HepG2 (cell line): ENCODE measurements around the gene PFKFB4. TPM values are rescaled to one million over a fixed set of nuclear protein-coding genes. Genes with fewer than 3 reads are reported as not detected.

ENCODE experiments used
- ATAC-seq: fragments of 200-7000 bp; cut with Tn5 transposase; 3 replicates; pipeline ENCODE4 v1.9.1; 2020; ENCODE audit warnings: mild to moderate bottlenecking, moderate library complexity
- BruUV-seq: library from RNA; stranded (reverse); fragments of 400-500 nt; replicated peaks from 2 replicates; lab custom pipeline; 2021; lab: Mats Ljungman, UMichigan
- CTCF ChIA-PET: fragments of 300-600 bp; formaldehyde crosslinking; extraction: SDS; loops from one replicate; lab custom pipeline; 2021; ENCODE audit warnings: low total read pairs, inconsistent platforms, low intra/inter-chr PET ratio; lab: Yijun Ruan, JAX
- POLR2A ChIA-PET: fragments of 350-600 bp; sonication (Branson Sonifier 250); formaldehyde crosslinking; loops from one replicate; lab custom pipeline; 2020; ENCODE audit warnings: antibody characterized with exemption, inconsistent platforms; lab: Yijun Ruan, JAX
- DNase-seq: peaks from one replicate; pipeline ENCODE4 v3.0.0-alpha.2; 2015; ENCODE audit warnings: low spot score
- FAIRE-seq: peaks from 3 replicates; lab custom pipeline; 2011; peaks lifted over from hg19 to GRCh38; lab: Jason Lieb, UNC
- H2AFZ ChIP-seq: one replicate; pipeline ENCODE4 v1.6.1; 2011; ENCODE audit warnings: low read length, inconsistent platforms
- H3K27ac ChIP-seq: fragments of 300-600 bp; 3 replicates; pipeline ENCODE4 v1.8.0; 2011; ENCODE audit warnings: mixed run types, mild to moderate bottlenecking, mixed read lengths, low read length, inconsistent platforms; ENCODE audit not compliant: insufficient read depth; ENCODE audit errors: extremely low read length
- H3K27me3 ChIP-seq, 2 experiments: fragments of 200-600 bp in 1 of 2; 2 replicates in 1 of 2; 3 replicates in 1 of 2; pipeline versions ENCODE4 v1.6.0 to v1.8.0; 2011; ENCODE audit warnings: low read length in 2 of 2, mild to moderate bottlenecking in 2 of 2, moderate library complexity in 2 of 2, inconsistent platforms in 1 of 2; ENCODE audit not compliant: insufficient read depth in 2 of 2, control insufficient read depth in 1 of 2
- H3K36me3 ChIP-seq, 2 experiments: fragments of 200-600 bp in 1 of 2; replicated peaks in 1 of 2; 2 replicates in 1 of 2; 3 replicates in 1 of 2; pipeline versions ENCODE4 v1.5.1 to v1.8.0; 2011; ENCODE audit warnings: low read length in 2 of 2, inconsistent platforms in 1 of 2; ENCODE audit not compliant: insufficient read depth in 2 of 2, control insufficient read depth in 1 of 2
- H3K4me1 ChIP-seq: 2 replicates; pipeline ENCODE4 v1.5.1; 2012; ENCODE audit warnings: low read length, inconsistent platforms; ENCODE audit not compliant: insufficient read depth
- H3K4me2 ChIP-seq: 2 replicates; pipeline ENCODE4 v1.6.0; 2011; ENCODE audit warnings: low read depth, low read length, inconsistent platforms
- H3K4me3 ChIP-seq, 3 experiments: fragments of 200-600 bp in 1 of 3; sonication (generic), shearing (Covaris generic) in 1 of 3; replicated peaks in 1 of 3; 2 replicates each; pipeline ENCODE4 v1.5.1; 2011 to 2016; ENCODE audit warnings: low read length in 3 of 3, inconsistent platforms in 2 of 3, low read depth in 2 of 3, mild to moderate bottlenecking in 2 of 3, control low read depth in 1 of 3, mixed read lengths in 1 of 3; ENCODE audit not compliant: insufficient read depth in 1 of 3
- H3K79me2 ChIP-seq: one replicate; pipeline ENCODE4 v1.6.1; 2011; ENCODE audit warnings: low read length, inconsistent platforms; ENCODE audit not compliant: insufficient read depth
- H3K9ac ChIP-seq: 2 replicates; pipeline ENCODE4 v1.6.0; 2011; ENCODE audit warnings: mild to moderate bottlenecking, low read depth, low read length, inconsistent platforms; ENCODE audit not compliant: insufficient read depth
- H3K9me3 ChIP-seq: 2 replicates; pipeline ENCODE4 v1.5.1; 2012; ENCODE audit warnings: mild to moderate bottlenecking, low read length
- H4K20me1 ChIP-seq: 2 replicates; pipeline ENCODE4 v1.6.0; 2011; ENCODE audit warnings: inconsistent platforms, mild to moderate bottlenecking, low read length, moderate library complexity; ENCODE audit not compliant: insufficient read depth
- E2F2 ChIP-seq: sonication (generic); formaldehyde crosslinking; IDR thresholded peaks from 2 replicates; pipeline ENCODE4 v1.4.0; 2020; ENCODE audit warnings: missing genetic modification reagents, borderline replicate concordance
- HMGXB4 ChIP-seq, 2 experiments: sonication (generic) in 1 of 2; formaldehyde crosslinking in 1 of 2; IDR thresholded peaks; 2 replicates each; pipeline versions ENCODE4 v1.4.0 to v1.6.1; 2018 to 2020; ENCODE audit warnings: missing genetic modification reagents in 2 of 2, borderline replicate concordance in 1 of 2, low read depth in 1 of 2, mild to moderate bottlenecking in 1 of 2, missing biosample characterization in 1 of 2
- HNF4A ChIP-seq: sonication (generic); formaldehyde crosslinking; IDR thresholded peaks from 2 replicates; pipeline ENCODE4 v1.4.0; 2020; ENCODE audit warnings: missing genetic modification reagents
- JUNB ChIP-seq: sonication (generic); formaldehyde crosslinking; IDR thresholded peaks from 2 replicates; pipeline ENCODE4 v1.8.0; 2022; ENCODE audit warnings: missing genetic modification reagents, mild to moderate bottlenecking, borderline replicate concordance
- MAX ChIP-seq: IDR thresholded peaks from 2 replicates; pipeline ENCODE4 v1.6.1; 2012; ENCODE audit warnings: inconsistent platforms
- NR2F6 ChIP-seq, 2 experiments: IDR thresholded peaks; 2 replicates each; pipeline ENCODE4 v1.6.1; 2016; ENCODE audit warnings: antibody characterized with exemption in 1 of 2, mild to moderate bottlenecking in 1 of 2
- ZGPAT ChIP-seq: IDR thresholded peaks from 2 replicates; pipeline ENCODE4 v1.6.1; 2016; ENCODE audit warnings: mild to moderate bottlenecking
- ZNF121 ChIP-seq: sonication (generic); formaldehyde crosslinking; IDR thresholded peaks from 2 replicates; pipeline ENCODE4 v1.5.0; 2020; ENCODE audit warnings: mild to moderate bottlenecking, missing genetic modification reagents
- ZNF362 ChIP-seq: sonication (generic); formaldehyde crosslinking; IDR thresholded peaks from 2 replicates; pipeline ENCODE4 v1.4.0; 2020; ENCODE audit warnings: missing genetic modification reagents, mild to moderate bottlenecking, borderline replicate concordance
- ZNF460 ChIP-seq: sonication (generic); formaldehyde crosslinking; IDR thresholded peaks from 2 replicates; pipeline ENCODE4 v1.5.1; 2020; ENCODE audit warnings: missing genetic modification reagents, mild to moderate bottlenecking, borderline replicate concordance
- ZNF557 ChIP-seq: sonication (generic); formaldehyde crosslinking; IDR thresholded peaks from 2 replicates; pipeline ENCODE4 v1.4.0; 2020; ENCODE audit warnings: missing genetic modification reagents
- ZNF770 ChIP-seq: sonication (generic); formaldehyde crosslinking; IDR thresholded peaks from 2 replicates; pipeline ENCODE4 v1.5.0; 2020; ENCODE audit warnings: mild to moderate bottlenecking, missing genetic modification reagents
- ZNF878 ChIP-seq: sonication (generic); formaldehyde crosslinking; IDR thresholded peaks from 2 replicates; pipeline ENCODE4 v1.8.1; 2023; ENCODE audit warnings: mild to moderate bottlenecking, missing genetic modification reagents, moderate library complexity
- WGBS: methylation state at CpG from one replicate; pipeline ENCODE4 v1.1.6; 2017; ENCODE audit warnings: low lambda C conversion rate; 5-methylcytosine and 5-hydroxymethylcytosine counted together
- in situ Hi-C: cut with HindIII; loops from 2 replicates; pipeline ENCODE4 v1.10.0; 2017; ENCODE audit warnings: low pct_unique_long_range_greater_than_20kb; ENCODE audit not compliant: extremely low pct_ligation_motif_present
- intact Hi-C: fragments of 100-400 bp; cut with micrococcal nuclease; formaldehyde crosslinking; loops from one replicate; pipeline ENCODE4 v1.10.0; 2022; ENCODE audit not compliant: unreplicated experiment
- polyA plus RNA-seq, 8 experiments: library from polyadenylated mRNA; depleted of rRNA in 3 of 8; stranded (reverse) in 7 of 8; unstranded in 1 of 8; fragments of >200 nt; fragmentation: Illumina TruSeq in 4 of 8; extraction: Trizol in 4 of 8; gene quantifications; 2 replicates each; pipeline versions ENCODE4 v1.2.1 to v1.2.3, GENCODE V29; 2011 to 2016; ENCODE audit warnings: low read depth in 4 of 8, missing spikeins in 1 of 8, mixed read lengths in 1 of 8; ENCODE audit not compliant: insufficient read depth in 1 of 8
- total RNA-seq, 5 experiments: library from RNA; depleted of rRNA; stranded (reverse); fragments of >200 nt; fragmentation: Illumina TruSeq; extraction: Trizol; gene quantifications; 2 replicates each; pipeline ENCODE4 v1.2.3, GENCODE V29; 2016; ENCODE audit warnings: low read depth in 1 of 5

The PFKFB4 gene
- total and polyA plus RNA-seq, 2 of the 13 experiments (the other 11 are each of a cell fraction or from before 2014, with no cell fraction given) = 7.1 to 103 TPM

- BruUV-seq = no TSS peak
- peaks cover 87% of the 10 kb centered on the region for H3K4me1 ChIP-seq
- CTCF ChIA-PET = no interaction called here
- H3K4me3 ChIP-seq = peak overlapping the region; percentile 76 to 98 (median 92)
- peak overlapping the region; percentile 27 for H3K27ac ChIP-seq
- intact Hi-C loops (loop anchor here (5.0 kb wide), 1 partner anchor 67 kb away; the partner anchor contains the start of gene TMEM89), in situ Hi-C loops (loop anchor here (5.0 kb wide), 1 partner anchor 88 kb away; a partner anchor contains a TSS)
- POLR2A ChIA-PET = interaction anchor here (1.1 to 1.3 kb wide), 2 partner anchors 42 to 82 kb away, joined by 3 to 4 read pairs; no protein-coding TSS in a partner anchor
- no peaks in the 10 kb centered on the region; a peak in 1 of 5 replicates for H3K27me3 ChIP-seq
- H2AFZ ChIP-seq = no peak overlapping the region
- peak overlapping the region; percentile 82 for H3K9ac ChIP-seq
- DNase-seq (no peak), FAIRE-seq (no peak), ATAC-seq (no peak)
- peaks cover 60% of the 10 kb centered on the region for H3K79me2 ChIP-seq
- no peaks in the 10 kb centered on the region for H3K9me3 ChIP-seq
- peaks cover 14 to 32% of the 10 kb centered on the region in 2 experiments; a peak in 4 of 5 replicates for H3K36me3 ChIP-seq
- peak overlapping the region; percentile 78 for H3K4me2 ChIP-seq
- H4K20me1 ChIP-seq = peaks cover 36% of the 10 kb centered on the region
- WGBS = 38% methylated on average over 10 of the region's 10 CpGs
- no peak for TF ChIP-seq ZNF557 (CRISPR knock-in tag)
- TF ChIP-seq ZNF770 (CRISPR knock-in tag) = 0 out of 2 replicates have a peak, but pooled peaks have one; percentile 20
- no peak for TF ChIP-seq JUNB (CRISPR knock-in tag)
- TF ChIP-seq HMGXB4 (CRISPR knock-in tag; IDR thresholded peaks at IDR 0.05; ENCODE audit: borderline replicate concordance in 1 of 2, low read depth in 1 of 2) = 0 out of 4 replicates have a peak, but pooled peaks of 1 of the 2 experiments have one; percentile 10
- 0 out of 2 replicates have a peak, but pooled peaks have one; percentile 19 for TF ChIP-seq NR2F6 (IDR thresholded peaks at IDR 0.05)
- no peak for TF ChIP-seq NR2F6 (CRISPR knock-in tag; IDR thresholded peaks at IDR 0.05)
- 0 out of 2 replicates have a peak, but pooled peaks have one; percentile 6 for TF ChIP-seq MAX
- TF ChIP-seq ZNF878 (CRISPR knock-in tag) = no peak
- TF ChIP-seq HNF4A = 0 out of 2 replicates have a peak, but pooled peaks have one; percentile 17
- TF ChIP-seq ZNF362 (CRISPR knock-in tag) = 0 out of 2 replicates have a peak, but pooled peaks have one; percentile 51
- TF ChIP-seq ZNF460 (CRISPR knock-in tag) = peak; percentile 68
- peak; percentile 80 for TF ChIP-seq ZNF121 (CRISPR knock-in tag)
- no peak for TF ChIP-seq E2F2 (CRISPR knock-in tag)
- TF ChIP-seq ZGPAT (CRISPR knock-in tag) = 0 out of 2 replicates have a peak, but pooled peaks have one; percentile 29
Measured at GRCh38 chr3:48555231-48555948, 1.2 kb downstream of the PFKFB4 start.
